Activated naive CD4-positive, alpha-beta T cell treated with anti-CD3 and anti-CD28 coated beads, Interleukin-2, amount 50 U/mL, for 72 hours (primary cell): ENCODE results near the gene DDX24. TPM values are rescaled to one million over a fixed set of nuclear protein-coding genes. Genes with fewer than 3 reads are reported as not detected.

Experiments used
- ATAC-seq, 2 donors: fragments of 150-1000 bp; cut with Tn5 transposase; 2 replicates each; pipeline ENCODE4 v1.10.0; 2021; ENCODE audit warnings: mild to moderate bottlenecking in 2 of 2, moderate library complexity in 2 of 2
- DNase-seq, 2 donors: peaks; one replicate each; pipeline ENCODE4 v3.0.0; 2021 to 2022; ENCODE audit warnings: low spot score in 2 of 2
- H3K27ac Mint-ChIP-seq, 2 donors: one replicate each; pipeline ENCODE4 v1.8.0; 2022; ENCODE audit warnings: mild to moderate bottlenecking in 2 of 2, mixed read lengths in 2 of 2
- H3K36me3 Mint-ChIP-seq, 2 donors: one replicate each; pipeline ENCODE4 v1.8.0; 2022; ENCODE audit warnings: mixed read lengths in 2 of 2
- H3K9me3 Mint-ChIP-seq, 2 donors: one replicate each; pipeline ENCODE4 v1.8.0; 2022; ENCODE audit warnings: mixed read lengths in 2 of 2
- total RNA-seq, 2 donors: library from RNA; stranded (reverse); gene quantifications; one replicate each; pipeline ENCODE4 v1.2.3, GENCODE V29; 2022

DDX24 gene
- total RNA-seq, 2 donors from 2014 or later = 182 to 210 TPM

- Mint-ChIP-seq H3K9me3 (no peaks in the 10 kb centered on the region), H3K36me3 (no peaks in the 10 kb centered on the region), H3K27ac (peak overlapping the region in 1 of 2 donors; percentile 23)
- ATAC-seq = no peak
- DNase-seq = no peak
These were observed 21.9 kb upstream of the DDX24 start for GRCh38 chr14:94102768-94103482.

- no peak overlapping the region for H3K27ac Mint-ChIP-seq
- no peaks in the 10 kb centered on the region for H3K36me3 Mint-ChIP-seq
- DNase-seq (no peak), ATAC-seq (no peak)
- H3K9me3 Mint-ChIP-seq = no peaks in the 10 kb centered on the region
These were observed 20.7 kb upstream of the DDX24 start for GRCh38 chr14:94101748-94102147.

- no peak for DNase-seq
- no peaks in the 10 kb centered on the region for H3K36me3 Mint-ChIP-seq
- no peak overlapping the region for H3K27ac Mint-ChIP-seq
- H3K9me3 Mint-ChIP-seq = no peaks in the 10 kb centered on the region
- peak in 1 of 2 donors; percentile 14 for ATAC-seq
These were observed 19.8 kb upstream of the DDX24 start for GRCh38 chr14:94100847-94101246.

- no peaks in the 10 kb centered on the region for H3K9me3 Mint-ChIP-seq
These were observed 18.0 kb upstream of the DDX24 start for GRCh38 chr14:94099006-94099405.

GRCh38 chr14:94098326-94098992 lies 17.5 kb upstream of the DDX24 start:
- DNase-seq = no peak
- H3K27ac Mint-ChIP-seq = peak overlapping the region; percentile 4 to 89
- H3K36me3 Mint-ChIP-seq = no peaks in the 10 kb centered on the region
- H3K9me3 Mint-ChIP-seq = no peaks in the 10 kb centered on the region
- ATAC-seq = no peak

More at GRCh38 chr14:94099006-94099405, 18.0 kb upstream of the DDX24 start:
- ATAC-seq (no peak), DNase-seq (no peak)
- Mint-ChIP-seq H3K36me3 (no peaks in the 10 kb centered on the region), H3K27ac (peak overlapping the region; percentile 4 to 89)

- no peak for DNase-seq
- H3K9me3 Mint-ChIP-seq = no peaks in the 10 kb centered on the region
- no peaks in the 10 kb centered on the region for H3K36me3 Mint-ChIP-seq
- peak overlapping the region in 1 of 2 donors; percentile 70 for H3K27ac Mint-ChIP-seq
- ATAC-seq = no peak
These were observed 16.1 kb upstream of the DDX24 start for GRCh38 chr14:94097091-94097490.

GRCh38 chr14:94093418-94093817 lies 12.4 kb upstream of the DDX24 start:
- H3K36me3 Mint-ChIP-seq = no peaks in the 10 kb centered on the region
- DNase-seq (no peak), ATAC-seq (no peak)
- H3K27ac Mint-ChIP-seq = no peak overlapping the region
- no peaks in the 10 kb centered on the region for H3K9me3 Mint-ChIP-seq

- H3K36me3 Mint-ChIP-seq = peaks cover 0 to 6% of the 10 kb centered on the region in 2 donors
- ATAC-seq (no peak), DNase-seq (no peak)
- H3K9me3 Mint-ChIP-seq = peaks cover 0 to 5% of the 10 kb centered on the region in 2 donors
- H3K27ac Mint-ChIP-seq = no peak overlapping the region
These were observed 8.5 kb upstream of the DDX24 start for GRCh38 chr14:94089479-94089878.

GRCh38 chr14:94088516-94088915 lies 7.5 kb upstream of the DDX24 start:
- Mint-ChIP-seq H3K9me3 (peaks cover 0 to 5% of the 10 kb centered on the region in 2 donors), H3K36me3 (peaks cover 0 to 6% of the 10 kb centered on the region in 2 donors), H3K27ac (no peak overlapping the region)
- DNase-seq (no peak), ATAC-seq (no peak)

GRCh38 chr14:94087891-94088290 lies 6.9 kb upstream of the DDX24 start:
- H3K9me3 Mint-ChIP-seq = peaks cover 0 to 5% of the 10 kb centered on the region in 2 donors
- no peak overlapping the region for H3K27ac Mint-ChIP-seq
- no peak for ATAC-seq
- peaks cover 4 to 12% of the 10 kb centered on the region in 2 donors for H3K36me3 Mint-ChIP-seq
- DNase-seq = no peak

- Mint-ChIP-seq H3K27ac (peak overlapping the region; percentile 95 to 99), H3K36me3 (peaks cover 40 to 56% of the 10 kb centered on the region in 2 donors), H3K9me3 (peaks cover 0 to 5% of the 10 kb centered on the region in 2 donors)
- no peak for DNase-seq
- peak; percentile 36 to 39 for ATAC-seq
These were observed 401 bp upstream of the DDX24 start for GRCh38 chr14:94081386-94081820.

GRCh38 chr14:94079891-94080620 lies 946 bp downstream of the DDX24 start:
- Mint-ChIP-seq H3K9me3 (peaks cover 0 to 5% of the 10 kb centered on the region in 2 donors), H3K27ac (peak overlapping the region; percentile 99), H3K36me3 (peaks cover 47 to 63% of the 10 kb centered on the region in 2 donors)
- DNase-seq = peak in 1 of 2 donors; percentile 61
- no peak for ATAC-seq

GRCh38 chr14:94077823-94078222 lies 3.2 kb downstream of the DDX24 start:
- DNase-seq (no peak), ATAC-seq (no peak)
- H3K27ac Mint-ChIP-seq = peak overlapping the region in 1 of 2 donors; percentile 99

GRCh38 chr14:94077111-94077821 lies 3.7 kb downstream of the DDX24 start:
- H3K36me3 Mint-ChIP-seq = peaks cover 56 to 71% of the 10 kb centered on the region in 2 donors
- no peak for ATAC-seq
- H3K9me3 Mint-ChIP-seq = peaks cover 2 to 13% of the 10 kb centered on the region in 2 donors
- no peak overlapping the region for H3K27ac Mint-ChIP-seq
- no peak for DNase-seq

More at GRCh38 chr14:94077823-94078222, 3.2 kb downstream of the DDX24 start:
- Mint-ChIP-seq H3K36me3 (peaks cover 53 to 70% of the 10 kb centered on the region in 2 donors), H3K9me3 (peaks cover 0 to 11% of the 10 kb centered on the region in 2 donors)

GRCh38 chr14:94075008-94075407 lies 6.0 kb downstream of the DDX24 start:
- Mint-ChIP-seq H3K27ac (no peak overlapping the region), H3K9me3 (peaks cover 12 to 28% of the 10 kb centered on the region in 2 donors), H3K36me3 (peaks cover 61 to 85% of the 10 kb centered on the region in 2 donors)
- no peak for DNase-seq
- no peak for ATAC-seq

GRCh38 chr14:94074534-94074933 lies 6.5 kb downstream of the DDX24 start:
- peaks cover 12 to 29% of the 10 kb centered on the region in 2 donors for H3K9me3 Mint-ChIP-seq
- H3K36me3 Mint-ChIP-seq = peaks cover 60 to 85% of the 10 kb centered on the region in 2 donors
- DNase-seq (no peak), ATAC-seq (no peak)
- no peak overlapping the region for H3K27ac Mint-ChIP-seq
